ENCODE results near the gene CARMIL1.
"Not testable (repeated sequence)": the region's sequence is repeated elsewhere in the genome, so short reads cannot be mapped to it uniquely, and the experiment has no call there.

Gene CARMIL1

DNA sequence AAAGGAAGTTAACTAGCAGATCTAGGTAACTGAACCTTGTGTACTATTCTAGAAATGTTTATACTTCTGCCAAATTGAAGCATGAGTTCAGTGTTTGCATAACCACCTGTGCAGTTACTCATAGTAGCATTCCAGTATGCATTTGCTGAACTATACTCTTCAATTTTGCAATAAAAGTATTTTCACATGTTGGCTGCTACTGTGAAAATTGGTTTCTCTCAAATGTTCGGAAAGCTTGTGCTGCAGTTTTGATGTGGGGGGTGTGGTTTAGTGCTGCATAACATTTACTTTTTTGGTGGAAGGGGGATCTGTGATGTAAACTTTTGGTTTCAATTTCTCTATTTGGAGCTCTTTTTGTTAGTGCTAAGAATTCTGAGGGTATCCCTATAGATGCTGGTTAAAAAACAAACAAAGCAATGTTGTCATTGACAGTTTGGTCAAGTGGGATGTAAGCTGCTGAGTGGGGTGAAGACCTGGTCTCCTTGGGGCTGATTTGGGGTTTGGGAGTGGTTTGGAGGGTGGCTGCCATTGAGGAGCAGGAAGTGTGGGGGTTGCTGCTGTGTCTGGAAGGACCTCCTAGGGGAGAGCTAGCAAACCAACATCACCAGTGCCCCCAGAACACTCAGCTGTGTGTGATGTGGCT is 87.8 kb downstream of the CARMIL1 start:
- no peak for DNase-seq

GRCh38 chr6:25369036-25369432 is 89.9 kb downstream of the CARMIL1 start:
- DNase-seq: peak in 3 of 56 donors; percentile 2 to 33 (median 6)

DNA sequence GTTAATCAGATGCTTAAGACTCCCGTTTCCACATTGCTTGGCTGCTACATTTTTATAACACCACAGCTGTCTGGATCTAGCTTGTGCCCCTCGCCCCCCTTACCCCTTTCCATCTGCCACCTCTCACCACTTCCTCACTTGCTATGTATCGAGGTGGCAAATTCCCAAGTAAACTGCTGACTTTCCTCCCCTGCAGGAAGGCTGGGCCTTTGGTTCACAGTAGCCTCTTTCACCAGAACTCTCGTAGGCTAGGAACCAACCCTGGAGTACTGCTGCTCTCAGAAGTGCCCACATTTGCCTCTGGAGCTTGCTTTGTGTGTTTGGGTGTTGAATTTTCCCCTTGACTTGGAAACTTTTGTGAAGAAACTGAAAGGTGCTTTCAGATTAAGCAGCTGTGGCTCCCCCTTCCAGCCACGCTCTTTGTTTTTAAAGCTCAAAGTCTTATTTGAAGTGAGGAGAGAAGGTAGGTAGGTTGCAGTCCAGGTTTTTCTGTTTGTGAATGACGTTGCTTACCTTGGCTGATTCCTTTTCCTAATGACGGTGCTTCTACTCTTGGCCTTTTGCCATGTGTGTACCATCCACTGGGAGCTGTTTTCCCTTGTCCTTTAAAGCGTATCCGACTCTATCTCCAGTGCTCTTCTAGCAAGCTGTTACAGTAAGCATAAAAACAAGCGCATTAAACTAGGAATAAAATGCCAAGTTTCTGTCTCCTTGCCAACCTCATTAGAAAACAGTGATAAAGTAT is 90.4 kb downstream of the CARMIL1 start:
- peak in 11 of 56 donors; percentile 2 to 33 (median 5) for DNase-seq

- no peak for DNase-seq
Measured at GRCh38 chr6:25370178-25371036, 91.2 kb downstream of the CARMIL1 start.

DNA sequence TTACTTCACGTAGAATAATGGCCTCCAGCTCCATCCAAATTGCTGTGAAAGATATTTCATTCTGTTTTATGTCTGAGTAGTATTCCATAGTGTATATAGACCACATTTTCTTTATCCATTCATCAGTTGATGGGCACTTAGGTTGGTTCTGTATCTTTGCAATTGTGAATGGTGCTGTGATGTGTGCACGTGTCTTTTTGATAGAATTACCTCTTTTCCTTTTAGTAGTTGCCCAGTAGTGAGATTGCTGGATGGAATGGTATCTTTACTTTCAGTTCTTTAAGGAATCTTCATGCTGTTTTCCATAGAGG is 91.8 kb downstream of the CARMIL1 start:
- no peak for DNase-seq

GRCh38 chr6:25375125-25375524 is 96.0 kb downstream of the CARMIL1 start:
- DNase-seq: no peak

DNA sequence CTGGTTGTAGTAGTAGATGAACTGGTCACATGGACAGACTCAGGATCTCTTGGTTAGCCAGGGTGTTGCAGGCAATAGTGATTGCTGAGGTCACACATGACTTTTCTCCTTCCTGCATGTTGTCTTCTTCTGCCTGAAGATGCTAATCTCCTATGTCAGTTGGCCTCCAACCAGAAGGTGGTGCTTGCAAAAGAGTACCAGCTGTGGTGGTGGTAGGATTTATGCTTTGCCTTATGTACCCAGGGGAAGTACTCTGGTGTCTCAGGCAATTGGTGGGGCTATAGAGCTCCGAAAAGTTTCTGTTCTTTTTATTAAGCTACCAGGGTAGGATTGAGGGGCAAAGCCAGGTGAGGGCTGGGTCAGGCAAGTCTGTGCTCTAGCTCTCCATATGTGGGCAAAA is 98.5 kb downstream of the CARMIL1 start:
- DNase-seq: no peak

- no peak for DNase-seq
Measured at GRCh38 chr6:25381077-25381476, 101.9 kb downstream of the CARMIL1 start.

- DNase-seq: not testable (repeated sequence)
Measured at GRCh38 chr6:25382476-25382875, 103.3 kb downstream of the CARMIL1 start.

DNA sequence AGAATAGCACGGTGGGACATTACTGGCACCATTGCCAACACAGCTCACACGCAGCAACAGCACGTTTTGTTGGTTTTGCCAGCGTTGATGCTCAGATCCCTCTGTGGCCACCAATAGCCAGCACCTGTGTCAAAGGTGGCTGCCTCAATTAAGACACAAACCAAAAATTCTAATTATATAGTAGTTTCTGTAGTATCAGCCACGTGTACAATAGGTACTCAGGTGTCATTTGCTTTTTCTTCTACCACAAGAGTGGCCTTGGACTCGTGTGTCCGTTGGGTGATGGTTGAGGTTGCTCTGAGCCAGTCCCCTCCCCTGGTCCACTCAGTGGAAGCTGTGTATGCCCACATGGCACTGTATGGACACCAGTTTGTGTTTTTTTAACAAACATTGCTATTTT is 105.1 kb downstream of the CARMIL1 start:
- DNase-seq: no peak

DNA sequence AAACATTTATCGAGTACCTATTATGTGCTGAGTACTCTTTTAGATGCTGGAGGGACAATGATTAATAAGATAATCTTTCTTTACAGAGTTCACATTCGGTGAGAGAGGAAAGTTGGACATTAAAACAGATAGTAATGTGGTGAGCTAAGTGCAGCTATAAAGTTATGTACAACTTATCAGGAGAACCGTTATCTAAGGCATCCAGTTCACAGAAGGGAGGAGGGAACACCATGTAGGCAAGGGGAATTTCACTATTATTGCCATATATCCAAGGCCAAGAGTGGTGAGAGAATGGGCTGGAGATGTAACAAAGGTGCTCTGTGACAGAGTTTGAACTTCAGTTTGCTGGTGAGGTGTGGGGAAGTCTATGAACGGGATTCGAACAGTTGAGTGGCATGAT is 105.8 kb downstream of the CARMIL1 start:
- DNase-seq: no peak

DNA sequence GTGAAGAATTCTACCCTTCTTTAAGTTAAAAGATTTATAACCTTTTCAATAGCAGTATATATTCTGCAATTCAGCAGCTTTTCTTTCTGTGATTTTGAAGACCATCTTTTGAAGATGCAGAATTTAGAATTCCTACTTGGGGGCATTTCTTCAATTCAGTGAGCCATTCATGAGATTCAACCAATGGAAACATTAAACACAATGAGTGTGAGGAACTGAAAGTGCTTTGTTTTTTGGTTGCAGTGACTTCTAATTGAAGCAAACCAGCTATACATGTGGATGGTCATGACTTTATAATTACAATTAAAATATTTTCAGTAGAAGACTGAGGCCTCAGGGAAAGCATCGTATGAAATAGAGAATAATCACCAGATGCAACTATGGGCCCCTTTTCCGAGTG is 108.3 kb downstream of the CARMIL1 start:
- DNase-seq: no peak

GRCh38 chr6:25387911-25388310 is 108.7 kb downstream of the CARMIL1 start:
- no peak for DNase-seq

DNA sequence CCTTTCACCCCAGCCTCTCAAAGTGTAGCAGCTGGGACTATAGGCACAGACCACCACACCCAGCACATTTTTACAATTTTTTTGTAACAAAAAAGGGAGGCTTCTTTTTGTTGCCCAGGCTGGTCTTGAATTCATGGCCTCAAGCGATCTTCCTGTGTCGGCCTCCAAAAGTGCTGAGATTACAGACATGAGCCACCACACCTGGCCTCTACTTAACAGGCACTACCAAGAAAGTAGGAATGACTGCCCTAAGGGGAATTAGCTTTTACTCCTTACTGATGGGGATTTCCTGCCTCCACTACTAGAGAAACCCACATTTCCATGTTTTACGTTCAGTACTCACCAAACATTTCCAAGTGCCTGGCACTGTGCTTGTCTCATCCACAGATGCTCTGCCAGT is 109.6 kb downstream of the CARMIL1 start:
- DNase-seq: no peak

- no peak for DNase-seq
Measured at GRCh38 chr6:25389471-25389870, 110.3 kb downstream of the CARMIL1 start.

- no peak for DNase-seq
Measured at GRCh38 chr6:25392372-25392771, 113.2 kb downstream of the CARMIL1 start.

DNA sequence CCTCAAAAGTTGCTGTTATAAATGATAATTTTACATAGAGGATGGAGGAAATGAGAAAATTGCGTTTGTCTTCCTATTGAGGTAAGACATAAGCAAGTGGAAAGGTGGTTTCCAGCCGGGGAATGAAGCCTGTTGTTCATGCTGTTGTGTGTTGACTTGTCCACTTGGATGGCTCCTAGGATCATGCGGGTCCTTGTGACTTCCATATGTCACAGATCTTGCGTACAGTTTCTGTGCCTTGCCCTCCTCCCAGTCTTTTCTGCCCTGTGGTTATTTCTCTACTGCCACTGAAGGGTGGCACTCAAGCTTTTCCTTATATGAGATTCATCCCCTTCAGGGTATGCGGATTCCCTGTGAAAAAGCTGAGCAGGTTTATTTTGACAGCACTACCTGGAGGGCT is 116.6 kb downstream of the CARMIL1 start:
- no peak for DNase-seq

GRCh38 chr6:25397406-25397805 is 118.2 kb downstream of the CARMIL1 start:
- no peak for DNase-seq

- no peak for DNase-seq
Measured at GRCh38 chr6:25399885-25400284, 120.7 kb downstream of the CARMIL1 start.

DNA sequence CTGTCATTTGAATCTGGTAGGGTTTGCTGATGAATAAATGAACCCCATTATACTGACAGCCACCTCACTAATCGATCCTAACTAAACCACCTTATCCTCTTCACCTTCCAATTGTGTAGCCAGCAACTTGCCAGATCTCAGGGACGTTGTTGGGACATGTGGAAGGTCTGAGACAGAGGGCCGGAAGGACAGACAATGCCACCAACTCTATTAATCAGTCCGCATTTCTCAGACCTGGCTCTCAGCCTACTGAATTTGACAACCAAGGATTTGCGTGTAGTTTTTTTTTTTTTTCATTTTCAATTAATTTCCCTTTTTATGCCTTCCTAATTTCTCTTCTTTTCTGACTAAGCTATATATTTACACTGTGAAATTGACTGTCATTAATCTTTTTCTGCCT is 122.5 kb downstream of the CARMIL1 start:
- DNase-seq: no peak

DNA sequence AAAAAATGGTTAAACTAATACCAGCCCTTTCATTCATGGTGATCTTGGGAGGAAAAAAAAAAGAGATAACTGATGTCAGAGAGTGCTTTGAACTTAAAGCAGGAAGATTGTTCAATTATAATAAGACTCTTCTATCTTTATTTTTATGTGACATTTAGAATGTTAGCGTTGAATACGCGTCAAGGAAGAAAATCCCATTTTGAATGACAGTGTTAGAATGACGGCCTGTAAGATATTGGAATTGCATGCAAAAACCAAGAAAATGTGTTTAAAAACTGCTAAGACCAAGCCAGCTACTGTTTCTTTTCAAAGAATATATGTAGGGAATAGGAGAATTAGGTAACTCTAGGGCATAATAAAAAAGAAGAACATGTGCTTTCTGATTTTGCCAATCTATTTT is 123.0 kb downstream of the CARMIL1 start:
- no peak for DNase-seq

DNA sequence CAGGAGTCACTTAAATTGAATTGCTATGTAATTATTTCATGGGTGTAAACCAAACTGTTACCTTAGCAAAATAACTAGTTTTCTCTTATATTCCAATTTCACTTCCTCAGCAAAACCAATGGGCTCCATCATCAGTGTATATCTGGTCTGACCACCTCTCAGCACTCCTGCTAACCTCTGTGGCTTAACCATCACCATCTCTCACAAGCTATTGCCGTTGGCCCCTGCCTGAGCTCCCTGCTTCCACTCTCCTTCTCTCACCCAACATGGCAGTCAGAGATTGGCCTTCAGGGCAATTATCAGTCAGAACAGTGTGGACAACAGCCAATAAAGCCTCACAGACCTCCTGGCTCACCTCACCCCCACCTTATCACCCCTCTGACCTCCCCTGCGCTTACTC is 124.0 kb downstream of the CARMIL1 start:
- no peak for DNase-seq

All from nucleus accumbens (tissue), 56 donors.